Stimulated activated CD4-positive, alpha-beta T cell treated with anti-CD3 and anti-CD28 coated beads, Interleukin-4, amount 100 ng/mL, for 4 hours (primary cell): Measurements from ENCODE around the gene CELA2B.
"Not testable (repeated sequence)": the region's sequence is repeated elsewhere in the genome, so short reads cannot be mapped to it uniquely, and the experiment has no call there.

Source experiments
- DNase-seq, 2 experiments: peaks; one replicate each; pipeline ENCODE4 v3.0.0-alpha.2; 2020

CELA2B gene

DNA sequence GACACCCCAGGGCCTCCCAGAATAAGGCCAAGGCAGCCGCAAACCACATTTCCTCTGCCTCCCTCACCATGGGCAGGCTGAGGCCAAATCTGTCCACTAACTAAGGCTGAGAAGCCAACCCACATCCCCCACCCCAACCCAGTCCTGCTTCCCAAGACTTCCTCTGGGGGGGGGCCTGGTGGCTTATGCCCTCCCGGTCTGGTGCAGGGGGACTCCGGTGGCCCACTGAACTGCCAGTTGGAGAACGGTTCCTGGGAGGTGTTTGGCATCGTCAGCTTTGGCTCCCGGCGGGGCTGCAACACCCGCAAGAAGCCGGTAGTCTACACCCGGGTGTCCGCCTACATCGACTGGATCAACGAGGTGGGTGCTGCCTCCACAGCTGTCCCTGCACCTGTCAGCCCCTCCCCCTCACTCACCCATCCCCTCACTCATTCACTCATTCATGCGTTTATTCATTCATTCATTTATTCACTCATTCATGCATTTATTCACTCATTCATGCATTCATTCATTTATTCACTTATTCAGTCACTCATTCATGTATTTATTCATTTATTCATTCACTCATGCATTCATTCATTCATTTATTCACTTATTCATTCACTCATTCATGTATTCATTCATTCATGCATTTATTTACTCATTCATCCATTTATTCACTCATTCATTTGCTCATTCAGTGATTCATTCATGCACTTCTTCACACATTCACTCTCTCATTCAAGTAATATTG, 30.3 kb upstream of the CELA2B start:
- DNase-seq, result no peak

GRCh38 chr1:15446212-15446611, 29.7 kb upstream of the CELA2B start:
- DNase-seq, result no peak

DNA sequence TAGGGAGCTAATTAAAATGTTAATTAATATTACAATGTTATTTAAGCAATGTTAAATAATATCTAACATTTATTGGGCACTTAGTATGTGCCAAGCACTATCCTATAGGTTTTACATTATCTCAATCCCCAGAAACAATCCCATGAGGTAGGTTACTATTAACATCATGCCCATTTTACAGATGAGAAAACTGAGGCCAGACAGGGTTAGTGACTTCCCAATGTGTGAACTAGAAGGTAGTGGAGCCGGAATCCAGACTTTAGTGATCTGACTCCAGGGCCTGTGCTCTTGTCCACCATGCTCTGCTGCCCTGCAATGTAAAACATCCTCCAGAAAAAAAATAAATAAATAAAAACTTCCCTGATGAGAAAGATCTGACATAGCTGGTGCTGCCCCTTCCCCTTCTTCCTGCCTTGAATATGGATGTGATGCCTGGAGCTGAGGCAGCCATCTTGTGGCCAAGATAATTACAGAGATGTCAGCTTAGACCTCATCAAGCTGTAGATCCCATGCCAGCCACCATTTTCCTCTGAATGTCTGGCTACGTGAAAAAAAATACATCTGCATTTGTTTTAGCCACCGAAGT, 26.9 kb upstream of the CELA2B start:
- no peak for DNase-seq

GRCh38 chr1:15449567-15449966, 26.3 kb upstream of the CELA2B start:
- no peak for DNase-seq

GRCh38 chr1:15451014-15451722, 24.7 kb upstream of the CELA2B start:
- no peak for DNase-seq

DNA sequence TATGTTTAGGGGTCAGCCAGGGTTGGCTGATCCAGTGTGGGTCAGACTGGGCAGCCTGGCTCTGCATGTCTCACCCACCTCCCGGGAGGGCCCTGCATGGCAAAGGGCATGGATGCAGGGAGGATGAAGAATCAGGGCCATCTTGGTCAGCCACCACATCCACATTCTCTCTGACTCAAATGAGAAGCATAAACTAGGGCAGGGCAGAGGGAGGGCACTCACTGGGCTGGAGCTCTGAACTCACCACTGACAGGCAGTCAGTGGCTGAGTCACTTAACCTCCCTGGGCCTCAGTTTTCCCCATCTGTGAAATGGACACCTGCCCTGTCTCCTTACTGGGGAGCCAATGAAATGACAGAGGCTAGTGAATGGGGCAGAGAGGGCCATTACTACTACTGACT, 23.7 kb upstream of the CELA2B start:
- DNase-seq, result no peak

GRCh38 chr1:15452866-15453571, 22.9 kb upstream of the CELA2B start:
- no peak for DNase-seq

- DNase-seq, result no peak
Observed at GRCh38 chr1:15453734-15454133, 22.2 kb upstream of the CELA2B start.

DNA sequence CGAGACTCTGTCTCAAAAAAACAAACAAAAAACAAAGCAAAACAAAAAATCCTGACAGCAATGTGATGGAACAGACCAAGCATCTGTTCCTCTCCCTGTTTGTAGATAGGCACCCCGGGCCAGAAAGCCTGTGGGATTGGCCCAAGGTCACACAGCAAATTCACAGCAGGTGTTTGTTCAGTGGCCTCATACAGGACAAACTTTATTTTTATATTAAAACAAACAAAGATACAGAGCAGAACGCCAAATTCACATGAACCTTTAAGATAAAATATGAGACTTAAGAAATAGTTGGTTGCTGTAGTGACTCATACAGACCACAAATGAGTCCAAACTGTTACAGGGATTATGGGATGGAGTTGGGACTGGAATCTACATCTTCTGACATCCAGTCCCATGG, 21.6 kb upstream of the CELA2B start:
- DNase-seq, result no peak

- no peak for DNase-seq
Observed at GRCh38 chr1:15455522-15455921, 20.4 kb upstream of the CELA2B start.

- no peak for DNase-seq
Observed at GRCh38 chr1:15456313-15456954, 19.5 kb upstream of the CELA2B start, which contains the start of gene CELA2A. CELA2A (plus strand) TSS chr1:15456732; CDS start chr1:15456754, 22 bp downstream.

DNA sequence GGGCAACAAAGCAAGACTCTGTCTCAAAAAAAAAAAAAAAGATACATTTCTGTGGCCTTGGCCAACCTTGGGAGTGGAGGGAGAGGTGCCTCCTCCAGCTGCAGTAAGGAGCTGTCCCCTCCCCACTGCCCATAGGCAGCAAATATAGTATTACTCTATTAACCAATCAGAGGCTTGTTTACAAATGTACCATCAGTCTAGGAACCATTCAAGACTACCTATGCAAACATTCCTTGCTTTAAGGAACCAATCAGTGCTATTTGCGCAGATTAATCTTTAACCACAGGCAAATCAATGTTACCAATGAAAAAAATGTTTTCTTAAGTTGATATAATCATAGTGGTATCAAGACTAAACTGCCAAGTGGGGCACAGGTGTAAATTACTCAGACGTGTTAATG, 18.3 kb upstream of the CELA2B start:
- no peak for DNase-seq

DNA sequence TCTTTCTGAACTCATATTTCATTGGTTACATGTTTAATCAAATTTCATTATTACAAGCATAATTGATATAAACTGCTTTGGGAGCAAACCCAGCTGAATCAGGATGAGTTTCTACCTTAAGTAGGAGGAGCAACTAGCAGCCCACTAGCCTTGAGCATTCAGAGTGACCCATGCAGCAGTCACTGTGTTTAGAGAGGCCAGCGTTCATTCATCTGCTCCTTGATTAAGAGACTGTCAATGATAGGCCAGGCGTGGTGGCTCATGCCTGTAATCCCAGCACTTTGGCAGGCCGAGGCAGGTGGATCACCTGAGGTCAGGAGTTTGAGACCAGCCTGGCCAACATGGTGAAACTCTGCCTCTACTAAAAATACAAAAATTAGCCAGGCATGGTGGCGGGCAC, 17.5 kb upstream of the CELA2B start:
- not testable (repeated sequence) for DNase-seq

DNA sequence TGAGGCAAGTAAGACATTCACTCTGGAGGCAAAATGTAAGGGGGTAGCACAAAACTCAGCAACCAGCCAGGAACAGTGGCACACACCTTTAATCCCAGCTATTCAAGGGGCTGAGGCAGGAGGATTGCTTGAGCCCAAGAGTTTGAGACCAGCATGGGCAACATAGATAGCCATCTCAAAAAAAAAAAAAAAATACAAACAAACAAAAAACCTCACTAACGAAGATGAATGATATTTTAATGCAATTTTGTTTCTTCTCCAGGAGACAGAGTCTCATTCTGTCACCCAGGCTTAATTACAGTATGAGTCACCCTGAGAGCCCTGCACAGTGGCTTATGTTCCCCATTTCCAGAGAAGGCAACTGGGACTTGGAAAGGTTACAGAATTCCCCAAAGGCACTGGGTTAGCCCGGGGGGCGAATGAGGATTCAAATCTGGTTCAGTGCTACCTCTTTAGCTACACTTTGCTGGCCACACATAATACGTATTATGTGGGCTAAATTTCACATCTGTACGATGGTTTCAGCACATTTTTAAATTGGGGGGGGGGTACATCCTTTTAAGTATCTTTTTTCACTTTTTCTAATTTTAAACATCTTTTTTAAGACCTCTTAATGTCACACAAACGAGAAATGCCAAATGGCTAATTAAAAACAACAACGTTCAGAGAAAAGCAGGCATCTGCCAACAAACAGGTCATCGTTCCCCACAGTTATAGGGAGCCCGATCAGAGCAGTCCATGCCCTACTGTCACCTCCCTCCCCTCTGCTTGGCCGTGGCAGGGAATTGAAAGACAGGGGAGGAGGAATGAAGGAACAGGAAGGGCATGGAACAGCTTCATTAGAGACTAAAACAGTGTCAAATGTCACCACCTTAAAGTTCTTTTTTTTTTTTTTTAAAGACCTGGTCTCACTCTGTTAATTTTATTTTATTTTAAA, 15.9 kb upstream of the CELA2B start:
- no peak for DNase-seq

GRCh38 chr1:15460708-15461095, 15.2 kb upstream of the CELA2B start:
- no peak for DNase-seq

GRCh38 chr1:15463064-15463800, 12.7 kb upstream of the CELA2B start:
- DNase-seq, result not testable (repeated sequence)

GRCh38 chr1:15463926-15464322, 12.0 kb upstream of the CELA2B start:
- DNase-seq, result not testable (repeated sequence)

DNA sequence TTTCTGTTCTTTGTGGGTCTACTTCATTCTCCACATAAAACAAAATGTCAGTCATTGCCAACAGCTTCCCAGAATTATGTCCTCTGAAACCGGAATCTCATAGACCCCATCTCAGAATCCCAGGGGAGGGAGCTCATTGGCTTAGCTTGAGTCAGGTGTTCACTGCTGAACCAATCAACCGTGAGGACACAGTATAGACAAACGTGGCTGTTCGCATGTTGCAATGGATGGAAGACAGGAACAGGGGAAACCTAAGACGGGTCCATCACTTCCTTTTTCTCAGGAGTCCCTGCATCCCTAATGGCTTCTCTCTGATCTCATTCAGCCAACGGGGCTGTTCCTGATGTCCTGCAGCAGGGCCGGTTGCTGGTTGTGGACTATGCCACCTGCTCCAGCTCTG, 10.2 kb upstream of the CELA2B start:
- DNase-seq, result no peak

DNA sequence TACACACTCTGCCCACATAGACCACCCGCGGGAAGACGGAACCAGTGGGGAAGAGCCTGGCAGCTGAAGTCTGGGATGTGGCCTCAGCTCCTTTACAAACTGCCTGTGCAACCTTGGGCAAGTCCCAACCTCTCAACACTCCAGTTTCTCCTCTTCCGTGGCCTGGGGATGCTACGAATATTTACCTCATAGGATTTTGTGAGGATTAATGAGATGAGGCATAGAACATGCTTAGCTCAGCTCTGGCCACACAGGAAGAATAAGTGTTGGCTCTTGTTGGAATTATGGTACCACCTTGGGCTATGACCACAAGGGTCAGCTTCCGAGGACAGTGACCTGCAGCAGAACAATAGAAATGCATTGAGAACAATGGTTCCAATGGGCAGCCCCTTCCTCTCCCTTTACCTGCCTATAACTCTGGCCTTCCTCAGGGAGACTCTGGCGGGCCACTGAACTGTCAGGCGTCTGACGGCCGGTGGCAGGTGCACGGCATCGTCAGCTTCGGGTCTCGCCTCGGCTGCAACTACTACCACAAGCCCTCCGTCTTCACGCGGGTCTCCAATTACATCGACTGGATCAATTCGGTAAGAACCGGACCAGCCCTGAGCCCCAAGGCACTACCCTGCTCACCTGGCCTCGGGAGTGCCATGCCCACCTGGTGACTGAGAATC, 8.8 kb upstream of the CELA2B start:
- DNase-seq, result not testable (repeated sequence)

GRCh38 chr1:15468145-15468544, 7.8 kb upstream of the CELA2B start:
- no peak for DNase-seq
